ENCODE data around the gene GSTT2B.
"Not testable (repeated sequence)": the region's sequence is repeated elsewhere in the genome, so short reads cannot be mapped to it uniquely, and the experiment has no call there.

DNA sequence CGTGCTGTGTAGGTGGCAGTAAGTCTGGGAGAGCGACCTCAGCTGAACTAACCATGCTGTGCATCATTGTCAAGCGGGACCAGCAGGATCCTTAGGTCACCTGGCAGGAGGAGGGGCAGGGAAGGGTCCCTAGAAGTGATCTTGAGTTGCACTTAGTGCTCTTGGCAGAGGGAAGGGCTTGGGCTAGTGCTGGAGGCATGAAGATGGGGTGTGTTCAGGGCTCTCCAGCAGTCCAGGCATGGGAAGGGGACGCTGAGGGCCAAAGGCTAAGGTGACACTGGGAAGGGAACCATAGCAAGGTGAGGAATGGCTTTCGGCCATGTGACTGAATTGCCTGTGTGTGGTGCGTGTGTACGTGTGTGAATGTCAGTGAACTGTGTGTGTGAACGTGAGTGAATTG, 25.1 kb upstream of the GSTT2B start:
- TF ChIP-seq, protein P1, sequence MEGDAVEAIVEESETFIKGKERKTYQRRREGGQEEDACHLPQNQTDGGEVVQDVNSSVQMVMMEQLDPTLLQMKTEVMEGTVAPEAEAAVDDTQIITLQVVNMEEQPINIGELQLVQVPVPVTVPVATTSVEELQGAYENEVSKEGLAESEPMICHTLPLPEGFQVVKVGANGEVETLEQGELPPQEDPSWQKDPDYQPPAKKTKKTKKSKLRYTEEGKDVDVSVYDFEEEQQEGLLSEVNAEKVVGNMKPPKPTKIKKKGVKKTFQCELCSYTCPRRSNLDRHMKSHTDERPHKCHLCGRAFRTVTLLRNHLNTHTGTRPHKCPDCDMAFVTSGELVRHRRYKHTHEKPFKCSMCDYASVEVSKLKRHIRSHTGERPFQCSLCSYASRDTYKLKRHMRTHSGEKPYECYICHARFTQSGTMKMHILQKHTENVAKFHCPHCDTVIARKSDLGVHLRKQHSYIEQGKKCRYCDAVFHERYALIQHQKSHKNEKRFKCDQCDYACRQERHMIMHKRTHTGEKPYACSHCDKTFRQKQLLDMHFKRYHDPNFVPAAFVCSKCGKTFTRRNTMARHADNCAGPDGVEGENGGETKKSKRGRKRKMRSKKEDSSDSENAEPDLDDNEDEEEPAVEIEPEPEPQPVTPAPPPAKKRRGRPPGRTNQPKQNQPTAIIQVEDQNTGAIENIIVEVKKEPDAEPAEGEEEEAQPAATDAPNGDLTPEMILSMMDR (IDR thresholded peaks at IDR 0.05): not testable (repeated sequence)
- TF ChIP-seq, protein P2, sequence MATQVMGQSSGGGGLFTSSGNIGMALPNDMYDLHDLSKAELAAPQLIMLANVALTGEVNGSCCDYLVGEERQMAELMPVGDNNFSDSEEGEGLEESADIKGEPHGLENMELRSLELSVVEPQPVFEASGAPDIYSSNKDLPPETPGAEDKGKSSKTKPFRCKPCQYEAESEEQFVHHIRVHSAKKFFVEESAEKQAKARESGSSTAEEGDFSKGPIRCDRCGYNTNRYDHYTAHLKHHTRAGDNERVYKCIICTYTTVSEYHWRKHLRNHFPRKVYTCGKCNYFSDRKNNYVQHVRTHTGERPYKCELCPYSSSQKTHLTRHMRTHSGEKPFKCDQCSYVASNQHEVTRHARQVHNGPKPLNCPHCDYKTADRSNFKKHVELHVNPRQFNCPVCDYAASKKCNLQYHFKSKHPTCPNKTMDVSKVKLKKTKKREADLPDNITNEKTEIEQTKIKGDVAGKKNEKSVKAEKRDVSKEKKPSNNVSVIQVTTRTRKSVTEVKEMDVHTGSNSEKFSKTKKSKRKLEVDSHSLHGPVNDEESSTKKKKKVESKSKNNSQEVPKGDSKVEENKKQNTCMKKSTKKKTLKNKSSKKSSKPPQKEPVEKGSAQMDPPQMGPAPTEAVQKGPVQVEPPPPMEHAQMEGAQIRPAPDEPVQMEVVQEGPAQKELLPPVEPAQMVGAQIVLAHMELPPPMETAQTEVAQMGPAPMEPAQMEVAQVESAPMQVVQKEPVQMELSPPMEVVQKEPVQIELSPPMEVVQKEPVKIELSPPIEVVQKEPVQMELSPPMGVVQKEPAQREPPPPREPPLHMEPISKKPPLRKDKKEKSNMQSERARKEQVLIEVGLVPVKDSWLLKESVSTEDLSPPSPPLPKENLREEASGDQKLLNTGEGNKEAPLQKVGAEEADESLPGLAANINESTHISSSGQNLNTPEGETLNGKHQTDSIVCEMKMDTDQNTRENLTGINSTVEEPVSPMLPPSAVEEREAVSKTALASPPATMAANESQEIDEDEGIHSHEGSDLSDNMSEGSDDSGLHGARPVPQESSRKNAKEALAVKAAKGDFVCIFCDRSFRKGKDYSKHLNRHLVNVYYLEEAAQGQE (IDR thresholded peaks at IDR 0.05; ENCODE audit: insufficient read depth in 1 of 2, low read depth in 2 of 2, low read length in 1 of 2): not testable (repeated sequence)
- not testable (repeated sequence) for TF ChIP-seq POLR2AphosphoS5 (IDR thresholded peaks at IDR 0.05; ENCODE audit: low read depth, low read length); SIN3A (IDR thresholded peaks at IDR 0.05; ENCODE audit: borderline replicate concordance, insufficient read depth, low read depth, low read length); TCF7L2 (IDR thresholded peaks at IDR 0.05; ENCODE audit: low read depth, low read length)

All from Panc1 (cell line).